K562 (cell line): Measurements from ENCODE around the gene ALPK1. TPM values are rescaled to one million over a fixed set of nuclear protein-coding genes. Genes with fewer than 3 reads are reported as not detected.

Experiments used
- polyA plus RNA-seq, 8 experiments: library from polyadenylated mRNA; depleted of rRNA in 4 of 8; stranded (reverse) in 5 of 8; unstranded in 3 of 8; fragments of >200 nt; fragmentation: Nextera tagmentation in 2 of 8; fragmentation: Illumina TruSeq in 1 of 8; extraction: Ambion mirVana in 2 of 8; extraction: Trizol in 1 of 8; gene quantifications; 2 replicates each; pipeline versions ENCODE4 v1.2.1 to v1.2.3, GENCODE V29; 2011 to 2014; ENCODE audit warnings: inconsistent platforms in 1 of 8, missing spikeins in 1 of 8
- total RNA-seq, 7 experiments: library from RNA; depleted of rRNA in 6 of 7; stranded (reverse); fragments of >200 nt in 6 of 7; fragmentation: Illumina TruSeq in 2 of 7; extraction: Trizol in 2 of 7; gene quantifications; 2 replicates each; pipeline versions ENCODE4 v1.2.1 to v1.2.3, GENCODE V29; 2011 to 2021; ENCODE audit warnings: low replicate concordance in 1 of 7
- TF ChIP-seq, protein P1 (sequence below), 2 experiments: fragments of 450-650 bp in 1 of 2; sonication (generic) in 1 of 2; formaldehyde crosslinking in 1 of 2; IDR thresholded peaks; 2 replicates each; pipeline versions ENCODE4 v1.7.1 to v1.9.0; 2016 to 2022; ENCODE audit warnings: inconsistent platforms in 1 of 2, mild to moderate bottlenecking in 1 of 2, missing genetic modification reagents in 1 of 2

Gene ALPK1
- total and polyA plus RNA-seq, 9 of the 15 experiments (the other 6 are each of a cell fraction or from before 2014, with no cell fraction given): 2.3 to 6.9 (median 4.6) TPM

DNA sequence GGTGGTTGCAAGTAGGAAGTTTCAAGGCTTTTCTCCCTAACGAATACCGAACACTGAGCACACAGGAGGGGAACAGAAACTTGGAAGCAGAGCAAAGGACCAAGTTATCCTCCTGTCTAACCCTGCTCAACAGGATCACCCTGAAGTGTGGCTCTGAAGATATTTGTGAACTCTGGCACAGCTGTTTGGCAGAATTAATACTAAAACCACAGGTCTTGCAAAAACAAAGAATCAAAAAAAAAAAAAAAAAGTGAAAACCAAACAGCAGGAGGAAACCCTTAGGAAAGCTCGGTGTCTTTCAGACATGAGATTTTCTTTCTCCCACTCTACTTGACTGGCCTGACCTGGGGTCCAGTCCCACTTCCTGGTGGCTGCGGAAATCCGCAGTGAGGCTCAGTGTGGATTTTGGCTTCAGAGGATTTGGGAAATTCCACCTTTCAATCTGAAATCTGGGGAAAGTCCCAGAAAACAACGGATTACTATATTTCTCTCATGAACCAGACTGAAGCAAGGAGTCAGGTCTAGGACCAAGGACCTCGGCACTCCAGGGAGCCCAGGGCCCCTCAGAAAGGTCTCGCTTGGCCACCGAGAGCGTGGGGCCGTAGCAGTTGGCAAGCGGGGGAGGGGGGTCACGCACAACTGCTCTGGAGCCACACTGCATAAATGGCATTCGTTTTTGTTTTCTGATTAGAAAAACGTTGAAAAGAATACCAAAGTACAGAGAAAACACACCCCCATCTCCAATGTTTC lies 12.3 kb upstream of the ALPK1 start (continued):
- TF ChIP-seq, protein P1, sequence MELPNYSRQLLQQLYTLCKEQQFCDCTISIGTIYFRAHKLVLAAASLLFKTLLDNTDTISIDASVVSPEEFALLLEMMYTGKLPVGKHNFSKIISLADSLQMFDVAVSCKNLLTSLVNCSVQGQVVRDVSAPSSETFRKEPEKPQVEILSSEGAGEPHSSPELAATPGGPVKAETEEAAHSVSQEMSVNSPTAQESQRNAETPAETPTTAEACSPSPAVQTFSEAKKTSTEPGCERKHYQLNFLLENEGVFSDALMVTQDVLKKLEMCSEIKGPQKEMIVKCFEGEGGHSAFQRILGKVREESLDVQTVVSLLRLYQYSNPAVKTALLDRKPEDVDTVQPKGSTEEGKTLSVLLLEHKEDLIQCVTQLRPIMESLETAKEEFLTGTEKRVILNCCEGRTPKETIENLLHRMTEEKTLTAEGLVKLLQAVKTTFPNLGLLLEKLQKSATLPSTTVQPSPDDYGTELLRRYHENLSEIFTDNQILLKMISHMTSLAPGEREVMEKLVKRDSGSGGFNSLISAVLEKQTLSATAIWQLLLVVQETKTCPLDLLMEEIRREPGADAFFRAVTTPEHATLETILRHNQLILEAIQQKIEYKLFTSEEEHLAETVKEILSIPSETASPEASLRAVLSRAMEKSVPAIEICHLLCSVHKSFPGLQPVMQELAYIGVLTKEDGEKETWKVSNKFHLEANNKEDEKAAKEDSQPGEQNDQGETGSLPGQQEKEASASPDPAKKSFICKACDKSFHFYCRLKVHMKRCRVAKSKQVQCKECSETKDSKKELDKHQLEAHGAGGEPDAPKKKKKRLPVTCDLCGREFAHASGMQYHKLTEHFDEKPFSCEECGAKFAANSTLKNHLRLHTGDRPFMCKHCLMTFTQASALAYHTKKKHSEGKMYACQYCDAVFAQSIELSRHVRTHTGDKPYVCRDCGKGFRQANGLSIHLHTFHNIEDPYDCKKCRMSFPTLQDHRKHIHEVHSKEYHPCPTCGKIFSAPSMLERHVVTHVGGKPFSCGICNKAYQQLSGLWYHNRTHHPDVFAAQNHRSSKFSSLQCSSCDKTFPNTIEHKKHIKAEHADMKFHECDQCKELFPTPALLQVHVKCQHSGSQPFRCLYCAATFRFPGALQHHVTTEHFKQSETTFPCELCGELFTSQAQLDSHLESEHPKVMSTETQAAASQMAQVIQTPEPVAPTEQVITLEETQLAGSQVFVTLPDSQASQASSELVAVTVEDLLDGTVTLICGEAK (IDR thresholded peaks at IDR 0.05): peak; percentile 26
- TF ChIP-seq, protein P1 (CRISPR knock-in tag; IDR thresholded peaks at IDR 0.05): no peak
